B cell (primary cell): Measurements from ENCODE around the gene CTIF. TPM values are rescaled to one million over a fixed set of nuclear protein-coding genes. Genes with fewer than 3 reads are reported as not detected.

ENCODE experiments used
- ATAC-seq: fragments of 200-7000 bp; cut with Tn5 transposase; one replicate; pipeline ENCODE4 v1.10.0; 2021; ENCODE audit warnings: low read depth, mild to moderate bottlenecking, moderate number of reproducible peaks, moderate library complexity
- CTCF ChIA-PET: fragments of 350-600 bp; sonication (Branson Sonifier 250); formaldehyde crosslinking; loops from one replicate; lab custom pipeline; 2021; ENCODE audit warnings: antibody characterized with exemption, inconsistent platforms; lab: Charles Lee
- POLR2A ChIA-PET: fragments of 350-600 bp; sonication (Branson Sonifier 250); formaldehyde crosslinking; loops from one replicate; lab custom pipeline; 2021; ENCODE audit warnings: antibody characterized with exemption; lab: Charles Lee
- DNase-seq: peaks from one replicate; pipeline ENCODE4 v3.0.0; 2013
- H2AFZ ChIP-seq: 2 replicates; pipeline ENCODE4 v1.6.1; 2012; ENCODE audit warnings: mild to moderate bottlenecking, low read depth, low read length; ENCODE audit not compliant: insufficient read depth, poor library complexity, severe bottlenecking
- H3K27ac ChIP-seq, 2 donors: 1 replicate in 1 of 2; 2 replicates in 1 of 2; pipeline ENCODE4 v1.5.1; 2012 to 2013; ENCODE audit warnings: low read length in 2 of 2, mild to moderate bottlenecking in 2 of 2, moderate library complexity in 1 of 2
- H3K27me3 ChIP-seq, 4 experiments: fragments of 200-600 bp in 1 of 4; sonication (generic) in 1 of 4; replicated peaks in 1 of 4; 1 replicate in 2 of 4; 2 replicates in 2 of 4; pipeline versions ENCODE4 v1.6.1 to v1.7.0; 2013 to 2016; ENCODE audit warnings: low read length in 3 of 4, mild to moderate bottlenecking in 2 of 4, mixed read lengths in 1 of 4, moderate library complexity in 1 of 4; ENCODE audit not compliant: insufficient read depth in 4 of 4, control insufficient read depth in 3 of 4; ENCODE audit errors: control extremely low read depth in 1 of 4
- H3K36me3 ChIP-seq, 2 experiments: replicated peaks in 1 of 2; 1 replicate in 1 of 2; 2 replicates in 1 of 2; pipeline versions ENCODE4 v1.6.1 to v1.7.1; 2013; ENCODE audit warnings: low read length in 1 of 2; ENCODE audit not compliant: insufficient read depth in 2 of 2, control insufficient read depth in 1 of 2; ENCODE audit errors: control extremely low read depth in 1 of 2, extremely low read depth in 1 of 2
- H3K4me1 ChIP-seq, 2 donors: fragments of 200-600 bp in 1 of 2; sonication (generic) in 1 of 2; 1 replicate in 1 of 2; 2 replicates in 1 of 2; pipeline versions ENCODE4 v1.5.1 to v1.6.1; 2013 to 2017; ENCODE audit warnings: low read length in 2 of 2; ENCODE audit not compliant: control insufficient read depth in 2 of 2, insufficient read depth in 2 of 2
- H3K4me2 ChIP-seq: replicated peaks from 2 replicates; pipeline ENCODE3; 2012; ENCODE audit warnings: mild to moderate bottlenecking, low read depth, low read length; ENCODE audit not compliant: poor library complexity, severe bottlenecking
- H3K4me3 ChIP-seq, 5 experiments: fragments of 200-600 bp in 1 of 5; sonication (generic) in 1 of 5; 1 replicate in 3 of 5; 2 replicates in 2 of 5; pipeline versions ENCODE4 v1.5.1 to v1.7.0; 2011 to 2016; ENCODE audit warnings: low read length in 4 of 5, mild to moderate bottlenecking in 4 of 5, low read depth in 2 of 5, control low read depth in 1 of 5, moderate library complexity in 1 of 5; ENCODE audit not compliant: insufficient read depth in 1 of 5; ENCODE audit errors: control extremely low read depth in 1 of 5, extremely low read depth in 1 of 5
- H3K79me2 ChIP-seq: fragments of 200-600 bp; sonication (generic); one replicate; pipeline ENCODE4 v1.6.0; 2016; ENCODE audit warnings: low read length; ENCODE audit not compliant: control insufficient read depth, insufficient read depth
- H3K9ac ChIP-seq: fragments of 200-600 bp; sonication (generic); 2 replicates; pipeline ENCODE4 v1.6.1; 2017; ENCODE audit warnings: mild to moderate bottlenecking, low read length, moderate library complexity
- H3K9me3 ChIP-seq, 3 donors: one replicate each; pipeline versions ENCODE4 v1.6.1 to v1.7.1; 2013; ENCODE audit warnings: low read length in 2 of 3; ENCODE audit not compliant: control insufficient read depth in 2 of 3, insufficient read depth in 1 of 3; ENCODE audit errors: control extremely low read depth in 1 of 3
- H4K20me1 ChIP-seq: 2 replicates; pipeline ENCODE4 v1.6.0; 2012; ENCODE audit warnings: mild to moderate bottlenecking, low read length; ENCODE audit not compliant: insufficient read depth, control insufficient read depth, poor library complexity, severe bottlenecking
- H3K27ac Mint-ChIP-seq: one replicate; pipeline ENCODE4 v1.8.0; 2021; ENCODE audit warnings: mixed read lengths
- H3K27me3 Mint-ChIP-seq: one replicate; pipeline ENCODE4 v1.8.0; 2021; ENCODE audit warnings: mixed read lengths
- H3K4me1 Mint-ChIP-seq: one replicate; pipeline ENCODE4 v1.8.0; 2021; ENCODE audit warnings: mixed read lengths
- H3K4me3 Mint-ChIP-seq: one replicate; pipeline ENCODE4 v1.8.0; 2021; ENCODE audit warnings: mixed read lengths
- H3K9me3 Mint-ChIP-seq: one replicate; pipeline ENCODE4 v1.8.0; 2022; ENCODE audit warnings: mixed read lengths; ENCODE audit not compliant: insufficient read depth
- EZH2 ChIP-seq: IDR thresholded peaks from 2 replicates; pipeline ENCODE4 v1.6.1; 2012; ENCODE audit warnings: borderline replicate concordance, low read depth, mild to moderate bottlenecking, moderate library complexity, low read length; ENCODE audit not compliant: insufficient read depth, poor library complexity, severe bottlenecking
- WGBS: methylation state at CpG from one replicate; pipeline ENCODE4 v1.1.5; 2013; ENCODE audit warnings: missing lambda C conversion rate; ENCODE audit not compliant: insufficient coverage; 5-methylcytosine and 5-hydroxymethylcytosine counted together
- intact Hi-C: fragments of 100-400 bp; cut with micrococcal nuclease; formaldehyde crosslinking; loops from one replicate; pipeline ENCODE4 v1.10.0; 2022
- polyA plus RNA-seq: library from polyadenylated mRNA; depleted of rRNA; stranded (reverse); fragments of >200 nt; gene quantifications from 2 replicates; pipeline ENCODE4 v1.2.3, GENCODE V29; 2012
- total RNA-seq, 2 donors: library from RNA; stranded (reverse); fragments of 120-200 nt in 1 of 2; gene quantifications; 1 replicate in 1 of 2; 2 replicates in 1 of 2; pipeline versions ENCODE4 v1.2.3 to v1.2.4, GENCODE V29; 2013 to 2022
- TF ChIP-seq, protein P1 (sequence below): fragments of 200-600 bp; IDR thresholded peaks from one replicate; pipeline ENCODE4 v1.8.0; 2022; ENCODE audit warnings: antibody characterized with exemption, mild to moderate bottlenecking

Gene CTIF
- total and polyA plus RNA-seq, 2 donors (not counting 1 experiment from before 2014, with no cell fraction given), result 3.6 to 16.2 TPM

DNA sequence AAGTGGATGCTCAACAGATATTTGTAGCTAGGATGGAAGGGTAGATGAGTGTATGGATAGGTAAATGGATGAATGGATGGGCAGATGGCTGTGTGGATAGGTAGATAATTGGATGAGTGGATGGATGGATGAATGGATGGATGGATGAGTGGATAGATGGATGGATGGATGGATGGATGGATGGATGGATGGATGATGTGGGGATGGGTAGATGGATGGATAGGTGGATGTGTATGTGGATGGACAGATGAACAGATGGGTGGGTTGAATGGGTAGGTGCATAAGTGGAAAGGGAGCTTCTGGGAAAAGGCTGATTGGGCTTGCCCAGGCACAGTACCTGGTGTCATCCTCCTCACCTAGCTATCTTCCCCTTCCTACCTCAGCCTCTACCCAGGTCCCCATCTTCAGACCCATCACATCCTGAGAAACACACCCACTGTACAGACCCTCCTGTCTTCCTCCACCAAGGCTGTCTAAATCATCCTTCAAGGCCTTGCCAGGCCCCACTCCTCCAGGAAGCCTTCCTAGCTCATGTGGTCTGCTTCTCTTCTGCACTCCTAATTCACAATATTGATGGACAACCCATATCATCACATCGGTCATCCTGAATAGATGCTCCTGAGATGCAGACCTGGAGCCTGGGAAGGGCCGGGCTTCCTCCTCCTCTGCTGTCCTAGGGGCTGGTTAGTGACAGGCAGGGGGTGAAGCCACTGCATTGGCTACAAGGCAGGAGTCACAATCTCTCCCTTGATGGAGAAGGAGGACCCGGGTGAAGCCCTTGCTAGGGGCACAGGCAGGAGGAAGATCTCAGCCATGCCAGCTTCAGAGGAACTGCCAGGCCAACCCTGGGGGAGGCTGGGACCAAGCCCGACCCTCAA lies 362.6 kb downstream of the CTIF start:
- ChIA-PET CTCF (no interaction called here), POLR2A (no interaction called here)
- Mint-ChIP-seq H3K4me1 (peaks cover 12% of the 10 kb centered on the region), H3K4me3 (no peak overlapping the region), H3K27ac (no peak overlapping the region), H3K27me3 (peaks cover 6% of the 10 kb centered on the region), H3K9me3 (peaks cover 9% of the 10 kb centered on the region)
- 50% methylated on average over 3 of the region's 4 CpGs for WGBS
- no peak for DNase-seq
- Histone ChIP-seq H3K9ac (no peak overlapping the region), H2AFZ (no peak overlapping the region), H3K4me1 (peaks cover 10 to 11% of the 10 kb centered on the region in 2 donors), H3K27me3 (no peaks in the 10 kb centered on the region), H3K79me2 (no peaks in the 10 kb centered on the region), H3K36me3 (no peaks in the 10 kb centered on the region), H3K4me3 (no peak overlapping the region), H4K20me1 (no peaks in the 10 kb centered on the region), H3K4me2 (no peak overlapping the region), H3K9me3 (peaks cover 0 to 22% (median 10%) of the 10 kb centered on the region in 3 donors), H3K27ac (no peak overlapping the region)
- ATAC-seq, result no peak
- intact Hi-C loops, result no loop called here
- no peak for TF ChIP-seq EZH2
- TF ChIP-seq, protein P1, sequence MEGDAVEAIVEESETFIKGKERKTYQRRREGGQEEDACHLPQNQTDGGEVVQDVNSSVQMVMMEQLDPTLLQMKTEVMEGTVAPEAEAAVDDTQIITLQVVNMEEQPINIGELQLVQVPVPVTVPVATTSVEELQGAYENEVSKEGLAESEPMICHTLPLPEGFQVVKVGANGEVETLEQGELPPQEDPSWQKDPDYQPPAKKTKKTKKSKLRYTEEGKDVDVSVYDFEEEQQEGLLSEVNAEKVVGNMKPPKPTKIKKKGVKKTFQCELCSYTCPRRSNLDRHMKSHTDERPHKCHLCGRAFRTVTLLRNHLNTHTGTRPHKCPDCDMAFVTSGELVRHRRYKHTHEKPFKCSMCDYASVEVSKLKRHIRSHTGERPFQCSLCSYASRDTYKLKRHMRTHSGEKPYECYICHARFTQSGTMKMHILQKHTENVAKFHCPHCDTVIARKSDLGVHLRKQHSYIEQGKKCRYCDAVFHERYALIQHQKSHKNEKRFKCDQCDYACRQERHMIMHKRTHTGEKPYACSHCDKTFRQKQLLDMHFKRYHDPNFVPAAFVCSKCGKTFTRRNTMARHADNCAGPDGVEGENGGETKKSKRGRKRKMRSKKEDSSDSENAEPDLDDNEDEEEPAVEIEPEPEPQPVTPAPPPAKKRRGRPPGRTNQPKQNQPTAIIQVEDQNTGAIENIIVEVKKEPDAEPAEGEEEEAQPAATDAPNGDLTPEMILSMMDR, result no peak
